CD14-positive monocyte (primary cell): ENCODE results near the gene SLC5A4. TPM values are rescaled to one million over a fixed set of nuclear protein-coding genes. Genes with fewer than 3 reads are reported as not detected.

Experiments used
- DNase-seq, 3 donors: peaks; one replicate each; pipeline ENCODE4 v3.0.0-alpha.2; 2011 to 2022
- H2AFZ ChIP-seq: 2 replicates; pipeline ENCODE4 v1.6.0; 2012; ENCODE audit warnings: mild to moderate bottlenecking, low read depth, low read length, inconsistent platforms; ENCODE audit not compliant: insufficient read depth, poor library complexity, severe bottlenecking
- H3K27ac ChIP-seq, 2 donors: 1 replicate in 1 of 2; 2 replicates in 1 of 2; pipeline ENCODE4 v1.5.1; 2012 to 2013; ENCODE audit warnings: low read length in 2 of 2, control low read depth in 1 of 2, inconsistent platforms in 1 of 2, low read depth in 1 of 2, mild to moderate bottlenecking in 1 of 2
- H3K27me3 ChIP-seq, 2 donors: one replicate each; pipeline versions ENCODE4 v1.6.0 to v1.6.1; 2011 to 2013; ENCODE audit warnings: low read length in 2 of 2; ENCODE audit not compliant: control insufficient read depth in 2 of 2, insufficient read depth in 2 of 2
- H3K36me3 ChIP-seq, 2 donors: replicated peaks in 1 of 2; 1 replicate in 1 of 2; 2 replicates in 1 of 2; pipeline versions ENCODE4 v1.5.1 to v1.6.1; 2012 to 2013; ENCODE audit warnings: low read length in 2 of 2, control low read depth in 1 of 2, inconsistent platforms in 1 of 2, mild to moderate bottlenecking in 1 of 2; ENCODE audit not compliant: insufficient read depth in 2 of 2, control insufficient read depth in 1 of 2
- H3K4me1 ChIP-seq, 2 donors: 1 replicate in 1 of 2; 2 replicates in 1 of 2; pipeline versions ENCODE4 v1.5.1 to v1.6.1; 2012 to 2013; ENCODE audit warnings: low read length in 2 of 2, control low read depth in 1 of 2, inconsistent platforms in 1 of 2, mild to moderate bottlenecking in 1 of 2, moderate library complexity in 1 of 2; ENCODE audit not compliant: insufficient read depth in 2 of 2, control insufficient read depth in 1 of 2
- H3K4me2 ChIP-seq: replicated peaks from 2 replicates; pipeline ENCODE3; 2012; ENCODE audit warnings: low read length, moderate library complexity, mild to moderate bottlenecking; ENCODE audit not compliant: poor library complexity, severe bottlenecking; ENCODE audit errors: extremely low read depth
- H3K4me3 ChIP-seq, 3 experiments: fragments of 200-600 bp in 1 of 3; sonication (generic) in 1 of 3; replicated peaks in 1 of 3; 1 replicate in 2 of 3; 2 replicates in 1 of 3; pipeline ENCODE4 v1.5.1; 2011 to 2013; ENCODE audit warnings: low read length in 3 of 3, mild to moderate bottlenecking in 3 of 3, control low read depth in 2 of 3, low read depth in 2 of 3, inconsistent platforms in 1 of 3, moderate library complexity in 1 of 3
- H3K79me2 ChIP-seq: 2 replicates; pipeline ENCODE4 v1.6.0; 2012; ENCODE audit warnings: mild to moderate bottlenecking, control low read depth, inconsistent platforms, low read length, moderate library complexity; ENCODE audit not compliant: insufficient read depth
- H3K9ac ChIP-seq: 2 replicates; pipeline ENCODE4 v1.6.0; 2017; ENCODE audit warnings: low read length, mild to moderate bottlenecking; ENCODE audit not compliant: insufficient read depth, poor library complexity, severe bottlenecking
- H3K9me3 ChIP-seq, 2 donors: replicated peaks in 1 of 2; 1 replicate in 1 of 2; 2 replicates in 1 of 2; pipeline versions ENCODE4 v1.5.1 to v1.6.1; 2012 to 2013; ENCODE audit warnings: low read length in 2 of 2, control low read depth in 1 of 2; ENCODE audit not compliant: control insufficient read depth in 1 of 2, insufficient read depth in 1 of 2
- H4K20me1 ChIP-seq: 2 replicates; pipeline ENCODE4 v1.6.0; 2012; ENCODE audit warnings: mild to moderate bottlenecking, low read length, control low read depth, moderate library complexity; ENCODE audit not compliant: insufficient read depth
- H3K27ac Mint-ChIP-seq, 7 donors: one replicate each; pipeline ENCODE4 v1.8.0; 2020; ENCODE audit warnings: mild to moderate bottlenecking in 7 of 7, mixed read lengths in 7 of 7, moderate library complexity in 6 of 7, inconsistent platforms in 2 of 7
- H3K27me3 Mint-ChIP-seq, 3 donors: one replicate each; pipeline ENCODE4 v1.8.0; 2021 to 2022; ENCODE audit warnings: low read depth in 3 of 3, mild to moderate bottlenecking in 3 of 3, mixed read lengths in 3 of 3, moderate library complexity in 3 of 3, inconsistent platforms in 1 of 3
- H3K36me3 Mint-ChIP-seq, 2 donors: one replicate each; pipeline ENCODE4 v1.8.0; 2020; ENCODE audit warnings: mixed read lengths in 2 of 2, inconsistent platforms in 1 of 2, mild to moderate bottlenecking in 1 of 2
- H3K4me1 Mint-ChIP-seq: one replicate; pipeline ENCODE4 v1.8.0; 2020; ENCODE audit warnings: mild to moderate bottlenecking, mixed read lengths
- H3K4me3 Mint-ChIP-seq, 2 donors: one replicate each; pipeline ENCODE4 v1.8.0; 2020; ENCODE audit warnings: mild to moderate bottlenecking in 2 of 2, mixed read lengths in 2 of 2, moderate library complexity in 1 of 2
- H3K9me3 Mint-ChIP-seq, 7 donors: one replicate each; pipeline ENCODE4 v1.8.0; 2020 to 2022; ENCODE audit warnings: mixed read lengths in 7 of 7, mild to moderate bottlenecking in 6 of 7, moderate library complexity in 6 of 7, inconsistent platforms in 2 of 7
- CTCF ChIP-seq: fragments of 200-600 bp; IDR thresholded peaks from one replicate; pipeline ENCODE4 v1.8.0; 2022; ENCODE audit warnings: antibody characterized with exemption, mild to moderate bottlenecking
- WGBS: methylation state at CpG from one replicate; pipeline ENCODE4 v1.1.5; 2013; ENCODE audit warnings: missing lambda C conversion rate; ENCODE audit not compliant: insufficient coverage; 5-methylcytosine and 5-hydroxymethylcytosine counted together
- intact Hi-C, 2 donors: fragments of 100-400 bp; cut with micrococcal nuclease; formaldehyde crosslinking; loops; one replicate each; pipeline versions ENCODE4 v1.15.0 to v1.15.1; 2023
- polyA plus RNA-seq, 3 donors: library from polyadenylated mRNA; depleted of rRNA in 1 of 3; unstranded in 2 of 3; stranded (reverse) in 1 of 3; fragments of 300-500 nt in 2 of 3; fragments of >200 nt in 1 of 3; fragmentation: Illumina TruSeq in 2 of 3; gene quantifications; 1 replicate in 2 of 3; 2 replicates in 1 of 3; pipeline ENCODE4 v1.2.3, GENCODE V29; 2012 to 2021

The SLC5A4 gene
- polyA plus RNA-seq, 3 donors, result not detected

DNA sequence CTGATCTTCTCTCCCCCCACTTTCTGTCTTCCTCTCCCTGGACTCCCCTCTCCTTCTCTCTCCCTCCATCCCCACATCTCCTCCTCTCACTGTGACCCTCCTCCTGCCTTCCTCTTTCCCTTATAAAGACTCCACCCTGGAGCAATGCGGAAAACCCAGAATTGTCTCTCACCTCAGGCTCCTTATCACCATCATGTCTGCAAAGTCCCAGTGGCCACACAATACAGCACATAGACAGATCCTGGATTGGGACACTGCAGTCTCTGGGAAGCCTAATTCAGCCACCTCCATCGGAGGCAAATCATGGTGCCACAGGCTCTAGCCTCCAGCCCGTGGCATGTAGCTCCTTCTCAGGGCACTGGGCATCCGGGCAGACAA lies 53.0 kb downstream of the SLC5A4 start:
- no peaks in the 10 kb centered on the region for H3K79me2 ChIP-seq
- H3K27me3 ChIP-seq, result peaks cover 0 to 22% of the 10 kb centered on the region in 2 donors
- peaks cover 20 to 39% of the 10 kb centered on the region in 2 donors for H3K4me1 ChIP-seq
- no peaks in the 10 kb centered on the region for H4K20me1 ChIP-seq
- no peaks in the 10 kb centered on the region for H3K36me3 ChIP-seq
- peak overlapping the region; percentile 77 for H3K4me2 ChIP-seq
- DNase-seq, result no peak
- H2AFZ ChIP-seq, result peak overlapping the region; percentile 86
- Mint-ChIP-seq H3K9me3 (peaks cover 0 to 9% (median 4%) of the 10 kb centered on the region in 7 donors), H3K4me1 (peaks cover 42% of the 10 kb centered on the region), H3K4me3 (peak overlapping the region; percentile 79 to 89), H3K27me3 (peaks cover 25 to 58% (median 48%) of the 10 kb centered on the region in 3 donors), H3K27ac (peak overlapping the region in 1 of 7 donors; percentile 36), H3K36me3 (peaks cover 0 to 5% of the 10 kb centered on the region in 2 donors)
- no peak overlapping the region for H3K9ac ChIP-seq
- no peaks in the 10 kb centered on the region for H3K9me3 ChIP-seq
- TF ChIP-seq CTCF, result no peak
- intact Hi-C loops, result loop anchor here (5.0 kb wide), 2 partner anchors 60 to 65 kb away; no protein-coding TSS in a partner anchor
- WGBS, result 36% methylated on average over 4 of the region's 4 CpGs
- peak overlapping the region in 1 of 3 experiments; percentile 73 for H3K4me3 ChIP-seq
- H3K27ac ChIP-seq, result no peak overlapping the region

DNA sequence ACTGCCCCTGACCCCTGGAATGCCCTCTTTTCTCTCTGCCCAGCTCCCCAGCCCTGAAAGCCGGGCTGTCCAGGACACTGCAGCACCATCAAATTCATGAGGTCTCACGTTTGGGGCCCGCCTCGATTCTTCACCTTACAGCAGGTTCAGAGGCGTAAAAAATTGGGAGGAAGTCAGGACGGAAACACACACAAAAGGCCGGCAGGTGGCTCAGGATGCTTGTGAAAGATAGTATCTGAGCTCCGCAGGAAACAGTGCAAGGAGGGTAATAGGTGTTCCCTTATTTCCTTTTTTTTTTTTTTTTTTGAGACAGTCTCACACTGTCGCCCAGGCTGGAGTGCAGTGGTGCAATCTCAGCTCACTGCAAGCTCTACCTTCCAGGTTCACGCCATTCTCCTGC lies 54.4 kb downstream of the SLC5A4 start:
- H3K9me3 Mint-ChIP-seq, result peaks cover 0 to 9% (median 4%) of the 10 kb centered on the region in 7 donors
- peaks cover 0 to 3% of the 10 kb centered on the region in 2 donors for H3K36me3 Mint-ChIP-seq
- H3K4me1 Mint-ChIP-seq, result peaks cover 31% of the 10 kb centered on the region
- peaks cover 11 to 27% of the 10 kb centered on the region in 2 donors for H3K4me1 ChIP-seq
- peak overlapping the region in 2 of 7 donors; percentile 64 to 76 for H3K27ac Mint-ChIP-seq
- H3K4me3 Mint-ChIP-seq, result peak overlapping the region in 1 of 2 donors; percentile 1
- H3K27me3 ChIP-seq, result peaks cover 0 to 30% of the 10 kb centered on the region in 2 donors
- no peak for TF ChIP-seq CTCF
- H3K4me3 ChIP-seq, result no peak overlapping the region
- H3K9ac ChIP-seq, result no peak overlapping the region
- H3K36me3 ChIP-seq, result no peaks in the 10 kb centered on the region
- H3K9me3 ChIP-seq, result no peaks in the 10 kb centered on the region
- no peaks in the 10 kb centered on the region for H3K79me2 ChIP-seq
- peaks cover 24 to 60% (median 52%) of the 10 kb centered on the region in 3 donors for H3K27me3 Mint-ChIP-seq
- no peak overlapping the region for H3K27ac ChIP-seq
- intact Hi-C loops, result loop anchor here (5.0 kb wide), 2 partner anchors 62 to 67 kb away; no protein-coding TSS in a partner anchor
- no peaks in the 10 kb centered on the region for H4K20me1 ChIP-seq
- no peak overlapping the region for H2AFZ ChIP-seq
- DNase-seq, result no peak
- no peak overlapping the region for H3K4me2 ChIP-seq
- 39% methylated on average over 4 of the region's 10 CpGs for WGBS
